CD4-positive, alpha-beta T cell (primary cell): ENCODE data around the gene EGLN1. TPM values are rescaled to one million over a fixed set of nuclear protein-coding genes. Genes with fewer than 3 reads are reported as not detected.

Experiments used
- ATAC-seq: fragments of 200-7000 bp; cut with Tn5 transposase; one replicate; pipeline ENCODE4 v1.10.0; 2022; ENCODE audit warnings: mild to moderate bottlenecking; ENCODE audit not compliant: poor library complexity
- CTCF ChIA-PET: fragments of 350-600 bp; sonication (Branson Sonifier 250); formaldehyde crosslinking; loops from one replicate; lab custom pipeline; 2021; ENCODE audit warnings: antibody characterized with exemption, inconsistent platforms; lab: Charles Lee
- POLR2A ChIA-PET: fragments of 350-600 bp; sonication (Branson Sonifier 250); formaldehyde crosslinking; loops from one replicate; lab custom pipeline; 2021; ENCODE audit warnings: antibody characterized with exemption, inconsistent platforms; lab: Charles Lee
- DNase-seq, 14 experiments: peaks; one replicate each; pipeline ENCODE4 v3.0.0-alpha.2; 2013 to 2020; ENCODE audit warnings: mixed read lengths in 2 of 14
- H3K27ac ChIP-seq, 2 donors: one replicate each; pipeline versions ENCODE4 v1.5.1 to v1.7.0; 2013; ENCODE audit warnings: low read length in 2 of 2, low read depth in 1 of 2, mild to moderate bottlenecking in 1 of 2
- H3K27me3 ChIP-seq, 2 experiments: 1 replicate in 1 of 2; 2 replicates in 1 of 2; pipeline versions ENCODE4 v1.6.1 to v1.7.0; 2013; ENCODE audit warnings: low read length in 2 of 2, control low read depth in 1 of 2, mild to moderate bottlenecking in 1 of 2, moderate library complexity in 1 of 2; ENCODE audit not compliant: insufficient read depth in 2 of 2, control insufficient read depth in 1 of 2
- H3K36me3 ChIP-seq: one replicate; pipeline ENCODE4 v1.6.1; 2013; ENCODE audit warnings: low read length, control low read depth; ENCODE audit not compliant: insufficient read depth
- H3K4me1 ChIP-seq: one replicate; pipeline ENCODE4 v1.6.1; 2013; ENCODE audit warnings: low read length, control low read depth; ENCODE audit not compliant: insufficient read depth
- H3K4me3 ChIP-seq: one replicate; pipeline ENCODE4 v1.5.1; 2013; ENCODE audit warnings: mild to moderate bottlenecking, low read length, moderate library complexity
- H3K9me3 ChIP-seq, 2 experiments: 1 replicate in 1 of 2; 2 replicates in 1 of 2; pipeline versions ENCODE4 v1.6.1 to v1.7.0; 2013; ENCODE audit warnings: low read length in 2 of 2, mild to moderate bottlenecking in 2 of 2, control low read depth in 1 of 2, moderate library complexity in 1 of 2; ENCODE audit not compliant: control insufficient read depth in 1 of 2, insufficient read depth in 1 of 2
- H3K27ac Mint-ChIP-seq: one replicate; pipeline ENCODE4 v1.8.0; 2020; ENCODE audit warnings: mixed read lengths
- H3K27me3 Mint-ChIP-seq: one replicate; pipeline ENCODE4 v1.8.0; 2021; ENCODE audit warnings: mixed read lengths
- H3K36me3 Mint-ChIP-seq: one replicate; pipeline ENCODE4 v1.8.0; 2021; ENCODE audit warnings: low read depth, mixed read lengths
- H3K4me1 Mint-ChIP-seq: one replicate; pipeline ENCODE4 v1.8.0; 2021; ENCODE audit warnings: low read depth, mixed read lengths
- H3K4me3 Mint-ChIP-seq: one replicate; pipeline ENCODE4 v1.8.0; 2020; ENCODE audit warnings: mild to moderate bottlenecking, mixed read lengths
- H3K9me3 Mint-ChIP-seq: one replicate; pipeline ENCODE4 v1.8.0; 2020; ENCODE audit warnings: mixed read lengths
- CTCF ChIP-seq: fragments of 200-600 bp; IDR thresholded peaks from one replicate; pipeline ENCODE4 v1.8.0; 2022; ENCODE audit warnings: antibody characterized with exemption, mild to moderate bottlenecking
- intact Hi-C, 2 experiments: fragments of 100-400 bp; cut with DNase I in 1 of 2; cut with micrococcal nuclease in 1 of 2; formaldehyde crosslinking; loops; one replicate each; pipeline versions ENCODE4 v1.15.1 to v1.9.0; 2023 to 2025; cut with DNase I, micrococcal nuclease
- total RNA-seq, 174 experiments: library from RNA in 2 of 174; stranded (reverse) in 2 of 174; gene quantifications; one replicate each; pipeline ENCODE4 v1.2.3 and lab custom pipeline; 2021 to 2026

EGLN1 gene
- total RNA-seq, 2 experiments from 2014 or later = 8.2 to 9.4 TPM

DNA sequence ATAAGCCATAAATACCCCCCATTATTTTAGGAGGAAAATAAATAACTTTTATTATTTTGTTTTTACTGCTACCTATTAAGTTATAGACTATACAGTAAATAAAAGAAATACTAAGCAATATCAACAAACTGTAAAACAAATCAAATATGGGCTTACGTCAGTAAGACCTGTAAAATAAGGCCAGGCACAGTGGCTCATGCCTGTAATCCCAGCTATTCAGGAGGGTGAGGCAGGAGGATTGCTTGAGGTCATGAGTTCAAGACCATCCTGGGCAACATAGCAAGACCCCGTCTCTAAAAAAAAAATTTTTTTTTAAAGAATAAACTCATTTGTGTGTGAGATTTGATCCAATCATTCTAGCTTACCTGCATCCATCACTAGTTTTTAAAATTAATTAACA is 17.8 kb downstream of the EGLN1 start:
- Histone ChIP-seq H3K27me3 (no peaks in the 10 kb centered on the region), H3K4me1 (peaks cover 5% of the 10 kb centered on the region), H3K9me3 (no peaks in the 10 kb centered on the region), H3K4me3 (no peak overlapping the region), H3K36me3 (peaks cover 14% of the 10 kb centered on the region), H3K27ac (no peak overlapping the region)
- no peaks in the 10 kb centered on the region for H3K9me3 Mint-ChIP-seq
- DNase-seq (no peak), ATAC-seq (no peak)
- intact Hi-C loops = no loop called here
- CTCF ChIA-PET = interaction anchor here (0.6 kb wide), 1 partner anchor 17 kb away, joined by 4 read pairs; no protein-coding TSS in a partner anchor
- POLR2A ChIA-PET = interaction anchor here (0.9 to 1.0 kb wide), 2 partner anchors 15 to 124 kb away, joined by 3 read pairs; partner anchors contain the start of gene TSNAX
- no peak for TF ChIP-seq CTCF
- peaks cover 10% of the 10 kb centered on the region for H3K36me3 Mint-ChIP-seq
- no peak overlapping the region for H3K4me3 Mint-ChIP-seq
- peaks cover 37% of the 10 kb centered on the region for H3K4me1 Mint-ChIP-seq
- no peak overlapping the region for H3K27ac Mint-ChIP-seq
- no peaks in the 10 kb centered on the region for H3K27me3 Mint-ChIP-seq

DNA sequence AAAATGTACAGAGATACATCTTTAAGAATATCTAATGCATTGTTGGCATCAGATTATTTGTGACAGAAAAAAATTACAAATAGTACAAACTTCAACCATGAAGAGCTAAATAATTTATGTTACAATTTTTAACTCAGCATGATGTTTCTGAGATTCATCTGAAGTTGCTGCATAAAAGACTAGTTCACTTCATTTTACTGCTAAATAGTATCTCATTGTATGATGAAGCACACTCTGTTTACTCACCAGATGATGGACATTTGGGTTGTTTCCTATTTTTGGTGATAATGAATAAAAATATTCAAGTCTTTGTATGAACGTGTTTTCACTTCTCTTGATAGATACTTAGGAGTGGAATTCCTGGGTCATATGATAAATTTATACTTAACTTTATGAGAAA is 20.6 kb downstream of the EGLN1 start:
- peaks cover 3% of the 10 kb centered on the region for H3K4me1 ChIP-seq
- H3K4me1 Mint-ChIP-seq = peaks cover 62% of the 10 kb centered on the region
- no peak overlapping the region for H3K27ac ChIP-seq
- no peaks in the 10 kb centered on the region for H3K9me3 ChIP-seq
- DNase-seq = no peak
- H3K4me3 ChIP-seq = no peak overlapping the region
- no peaks in the 10 kb centered on the region for H3K27me3 Mint-ChIP-seq
- peaks cover 10% of the 10 kb centered on the region for H3K36me3 Mint-ChIP-seq
- ChIA-PET CTCF (interaction anchor here (0.6 kb wide), 1 partner anchor 15 kb away, joined by 3 read pairs; no protein-coding TSS in a partner anchor), POLR2A (no interaction called here)
- H3K27ac Mint-ChIP-seq = no peak overlapping the region
- H3K4me3 Mint-ChIP-seq = no peak overlapping the region
- intact Hi-C loops = no loop called here
- ATAC-seq = no peak
- no peak for TF ChIP-seq CTCF
- no peaks in the 10 kb centered on the region for H3K36me3 ChIP-seq
- no peaks in the 10 kb centered on the region for H3K27me3 ChIP-seq
- H3K9me3 Mint-ChIP-seq = no peaks in the 10 kb centered on the region

- no peak overlapping the region for H3K4me3 ChIP-seq
- intact Hi-C loops = no loop called here
- no peaks in the 10 kb centered on the region for H3K27me3 ChIP-seq
- no peak for TF ChIP-seq CTCF
- CTCF ChIA-PET = no interaction called here
- Mint-ChIP-seq H3K27me3 (no peaks in the 10 kb centered on the region), H3K27ac (no peak overlapping the region), H3K4me3 (no peak overlapping the region), H3K4me1 (peaks cover 81% of the 10 kb centered on the region), H3K9me3 (no peaks in the 10 kb centered on the region), H3K36me3 (peaks cover 11% of the 10 kb centered on the region)
- H3K4me1 ChIP-seq = no peaks in the 10 kb centered on the region
- POLR2A ChIA-PET = interaction anchor here (0.5 kb wide), 1 partner anchor 22 kb away, joined by 4 read pairs; no protein-coding TSS in a partner anchor
- DNase-seq (no peak), ATAC-seq (no peak)
- no peaks in the 10 kb centered on the region for H3K36me3 ChIP-seq
- no peaks in the 10 kb centered on the region for H3K9me3 ChIP-seq
- no peak overlapping the region for H3K27ac ChIP-seq
These were observed 24.0 kb downstream of the EGLN1 start for GRCh38 chr1:231397886-231398671.
